ENCODE results near the gene SRRM3. TPM values are rescaled to one million over a fixed set of nuclear protein-coding genes. Genes with fewer than 3 reads are reported as not detected.
A peak's percentile ranks its signal among the peaks of the same experiment; 100 is the strongest.
"Not testable (repeated sequence)": the region's sequence is repeated elsewhere in the genome, so short reads cannot be mapped to it uniquely, and the experiment has no call there.

Gene SRRM3
- total RNA-seq, 4 donors from 2014 or later = 1.6 to 4.1 (median 2.8) TPM

GRCh38 chr7:76267107-76267893 lies 65.6 kb downstream of the SRRM3 start:
- H3K27me3 ChIP-seq = peaks cover 64% of the 10 kb centered on the region
- ATAC-seq = no peak
- no peak overlapping the region for H3K27ac ChIP-seq
- TF ChIP-seq POLR2A (IDR thresholded peaks at IDR 0.05) = no peak
- no peak for TF ChIP-seq CTCF (IDR thresholded peaks at IDR 0.05)
- no peak for TF ChIP-seq POLR2AphosphoS5 (IDR thresholded peaks at IDR 0.05)
- no peak for TF ChIP-seq EP300 (IDR thresholded peaks at IDR 0.05)
- H3K9me3 ChIP-seq = no peaks in the 10 kb centered on the region
- peaks cover 0 to 18% (median 8%) of the 10 kb centered on the region in 3 donors for H3K4me1 ChIP-seq
- 0% methylated on average over 4 of the region's 68 CpGs; no CpG with 5 or more reads in 1 of the 2 donors for WGBS, 2 donors (ENCODE audit: low coverage in 1 of 2)
- H3K4me3 ChIP-seq = peak overlapping the region in 1 of 2 donors; percentile 37
- H3K36me3 ChIP-seq = no peaks in the 10 kb centered on the region

- Histone ChIP-seq H3K9me3 (no peaks in the 10 kb centered on the region), H3K27me3 (peaks cover 69% of the 10 kb centered on the region), H3K27ac (no peak overlapping the region), H3K4me3 (no peak overlapping the region), H3K36me3 (no peaks in the 10 kb centered on the region), H3K4me1 (peaks cover 0 to 18% (median 8%) of the 10 kb centered on the region in 3 donors)
- WGBS, 2 donors (ENCODE audit: low coverage in 1 of 2) = no CpG with 5 or more reads among the region's 4 CpGs
- no peak for TF ChIP-seq CTCF (IDR thresholded peaks at IDR 0.05)
- no peak for TF ChIP-seq POLR2AphosphoS5 (IDR thresholded peaks at IDR 0.05)
- TF ChIP-seq EP300 (IDR thresholded peaks at IDR 0.05) = no peak
- TF ChIP-seq POLR2A (IDR thresholded peaks at IDR 0.05) = no peak
- ATAC-seq = no peak
Observed at GRCh38 chr7:76267894-76268183, 66.1 kb downstream of the SRRM3 start.

GRCh38 chr7:76268376-76268775 lies 66.7 kb downstream of the SRRM3 start:
- peaks cover 0 to 18% (median 8%) of the 10 kb centered on the region in 3 donors for H3K4me1 ChIP-seq
- 17 to 21% methylated on average over 1 to 3 of the region's 5 CpGs for WGBS, 2 donors (ENCODE audit: low coverage in 1 of 2)
- ATAC-seq = no peak
- H3K4me3 ChIP-seq = no peak overlapping the region
- peaks cover 75% of the 10 kb centered on the region for H3K27me3 ChIP-seq
- H3K36me3 ChIP-seq = no peaks in the 10 kb centered on the region
- no peak overlapping the region for H3K27ac ChIP-seq
- H3K9me3 ChIP-seq = no peaks in the 10 kb centered on the region
- no peak for TF ChIP-seq POLR2AphosphoS5 (IDR thresholded peaks at IDR 0.05)
- TF ChIP-seq EP300 (IDR thresholded peaks at IDR 0.05) = no peak
- TF ChIP-seq CTCF (IDR thresholded peaks at IDR 0.05) = no peak
- TF ChIP-seq POLR2A (IDR thresholded peaks at IDR 0.05) = no peak

GRCh38 chr7:76269895-76270294 lies 68.2 kb downstream of the SRRM3 start:
- TF ChIP-seq POLR2A (IDR thresholded peaks at IDR 0.05) = no peak
- TF ChIP-seq EP300 (IDR thresholded peaks at IDR 0.05) = no peak
- no peak for TF ChIP-seq POLR2AphosphoS5 (IDR thresholded peaks at IDR 0.05)
- no peak for TF ChIP-seq CTCF (IDR thresholded peaks at IDR 0.05)
- Histone ChIP-seq H3K27ac (no peak overlapping the region), H3K9me3 (no peaks in the 10 kb centered on the region), H3K36me3 (no peaks in the 10 kb centered on the region), H3K27me3 (peaks cover 83% of the 10 kb centered on the region), H3K4me1 (peaks cover 0 to 18% (median 8%) of the 10 kb centered on the region in 3 donors), H3K4me3 (no peak overlapping the region)
- no peak for ATAC-seq
- 4 to 15% methylated on average over 3 to 5 of the region's 5 CpGs for WGBS, 2 donors (ENCODE audit: low coverage in 1 of 2)

- ATAC-seq, H3K9me3 ChIP-seq, H3K36me3 ChIP-seq, H3K27ac ChIP-seq, H3K4me3 ChIP-seq: not testable (repeated sequence)
- 82% methylated on average over 2 of the region's 2 CpGs; no CpG with 5 or more reads in 1 of the 2 donors for WGBS, 2 donors (ENCODE audit: low coverage in 1 of 2)
- peaks cover 93% of the 10 kb centered on the region for H3K27me3 ChIP-seq
- peaks cover 0 to 18% (median 8%) of the 10 kb centered on the region in 3 donors for H3K4me1 ChIP-seq
Observed at GRCh38 chr7:76271384-76271783, 69.7 kb downstream of the SRRM3 start.

All from gastroesophageal sphincter (tissue), 4 donors.